HepG2 (cell line): ENCODE measurements around the gene TMEFF1. TPM values are rescaled to one million over a fixed set of nuclear protein-coding genes. Genes with fewer than 3 reads are reported as not detected.

ENCODE experiments used
- HNRNPUL1 ChIP-seq: fragments of 200-400 bp; formaldehyde crosslinking; IDR thresholded peaks from 2 replicates; pipeline ENCODE4 v1.6.1; 2017; ENCODE audit warnings: low read depth, mild to moderate bottlenecking, low read length, moderate library complexity
- HOXA9 ChIP-seq: sonication (generic); formaldehyde crosslinking; IDR thresholded peaks from 2 replicates; pipeline ENCODE4 v1.8.1; 2022; ENCODE audit warnings: missing genetic modification reagents, mild to moderate bottlenecking, moderate library complexity, borderline replicate concordance
- PCBP1 ChIP-seq: fragments of 200-400 bp; formaldehyde crosslinking; IDR thresholded peaks from 2 replicates; pipeline ENCODE4 v1.6.1; 2017; ENCODE audit warnings: mild to moderate bottlenecking, low read depth, low read length, borderline replicate concordance
- PHF20 ChIP-seq: sonication (generic); formaldehyde crosslinking; IDR thresholded peaks from 2 replicates; pipeline ENCODE4 v1.5.0; 2020; ENCODE audit warnings: mild to moderate bottlenecking, missing genetic modification reagents
- RARA ChIP-seq: IDR thresholded peaks from 2 replicates; pipeline ENCODE4 v1.6.1; 2016; ENCODE audit warnings: missing genetic modification reagents, missing compliant biosample characterization
- ZBTB7B ChIP-seq: sonication (generic); formaldehyde crosslinking; IDR thresholded peaks from 2 replicates; pipeline ENCODE4 v1.4.0; 2020; ENCODE audit warnings: missing genetic modification reagents
- ZFP36L1 ChIP-seq: sonication (generic); formaldehyde crosslinking; IDR thresholded peaks from 2 replicates; pipeline ENCODE4 v1.8.0; 2022; ENCODE audit warnings: mild to moderate bottlenecking, missing genetic modification reagents, moderate library complexity
- ZNF577 ChIP-seq: sonication (generic); formaldehyde crosslinking; IDR thresholded peaks from 2 replicates; pipeline ENCODE4 v1.4.0; 2020; ENCODE audit warnings: mild to moderate bottlenecking, low read depth, missing genetic modification reagents, borderline replicate concordance
- ZNF737 ChIP-seq: sonication (generic); formaldehyde crosslinking; IDR thresholded peaks from 2 replicates; pipeline ENCODE4 v1.5.0; 2020; ENCODE audit warnings: missing genetic modification reagents, mild to moderate bottlenecking, borderline replicate concordance
- polyA plus RNA-seq, 8 experiments: library from polyadenylated mRNA; depleted of rRNA in 3 of 8; stranded (reverse) in 7 of 8; unstranded in 1 of 8; fragments of >200 nt; fragmentation: Illumina TruSeq in 4 of 8; extraction: Trizol in 4 of 8; gene quantifications; 2 replicates each; pipeline versions ENCODE4 v1.2.1 to v1.2.3, GENCODE V29; 2011 to 2016; ENCODE audit warnings: low read depth in 4 of 8, missing spikeins in 1 of 8, mixed read lengths in 1 of 8; ENCODE audit not compliant: insufficient read depth in 1 of 8
- total RNA-seq, 5 experiments: library from RNA; depleted of rRNA; stranded (reverse); fragments of >200 nt; fragmentation: Illumina TruSeq; extraction: Trizol; gene quantifications; 2 replicates each; pipeline ENCODE4 v1.2.3, GENCODE V29; 2016; ENCODE audit warnings: low read depth in 1 of 5
- TF ChIP-seq, protein P1 (sequence below): sonication (generic); formaldehyde crosslinking; IDR thresholded peaks from 2 replicates; pipeline ENCODE4 v1.4.0; 2020; ENCODE audit warnings: missing genetic modification reagents
- TF ChIP-seq, protein P2 (sequence below): IDR thresholded peaks from 2 replicates; pipeline ENCODE4 v1.6.1; 2016; ENCODE audit warnings: low read depth, missing genetic modification reagents, missing compliant biosample characterization
- TF ChIP-seq, protein P3 (sequence below): sonication (generic); formaldehyde crosslinking; IDR thresholded peaks from 2 replicates; pipeline ENCODE4 v1.4.0; 2020; ENCODE audit warnings: missing genetic modification reagents, borderline replicate concordance
- TF ChIP-seq, protein P4 (sequence below): sonication (generic); formaldehyde crosslinking; IDR thresholded peaks from 2 replicates; pipeline ENCODE4 v1.9.0; 2022; ENCODE audit warnings: missing genetic modification reagents, mild to moderate bottlenecking, borderline replicate concordance

Gene TMEFF1
- total and polyA plus RNA-seq, 2 of the 13 experiments (the other 11 are each of a cell fraction or from before 2014, with no cell fraction given), result 0.87 to 1.9 TPM

DNA sequence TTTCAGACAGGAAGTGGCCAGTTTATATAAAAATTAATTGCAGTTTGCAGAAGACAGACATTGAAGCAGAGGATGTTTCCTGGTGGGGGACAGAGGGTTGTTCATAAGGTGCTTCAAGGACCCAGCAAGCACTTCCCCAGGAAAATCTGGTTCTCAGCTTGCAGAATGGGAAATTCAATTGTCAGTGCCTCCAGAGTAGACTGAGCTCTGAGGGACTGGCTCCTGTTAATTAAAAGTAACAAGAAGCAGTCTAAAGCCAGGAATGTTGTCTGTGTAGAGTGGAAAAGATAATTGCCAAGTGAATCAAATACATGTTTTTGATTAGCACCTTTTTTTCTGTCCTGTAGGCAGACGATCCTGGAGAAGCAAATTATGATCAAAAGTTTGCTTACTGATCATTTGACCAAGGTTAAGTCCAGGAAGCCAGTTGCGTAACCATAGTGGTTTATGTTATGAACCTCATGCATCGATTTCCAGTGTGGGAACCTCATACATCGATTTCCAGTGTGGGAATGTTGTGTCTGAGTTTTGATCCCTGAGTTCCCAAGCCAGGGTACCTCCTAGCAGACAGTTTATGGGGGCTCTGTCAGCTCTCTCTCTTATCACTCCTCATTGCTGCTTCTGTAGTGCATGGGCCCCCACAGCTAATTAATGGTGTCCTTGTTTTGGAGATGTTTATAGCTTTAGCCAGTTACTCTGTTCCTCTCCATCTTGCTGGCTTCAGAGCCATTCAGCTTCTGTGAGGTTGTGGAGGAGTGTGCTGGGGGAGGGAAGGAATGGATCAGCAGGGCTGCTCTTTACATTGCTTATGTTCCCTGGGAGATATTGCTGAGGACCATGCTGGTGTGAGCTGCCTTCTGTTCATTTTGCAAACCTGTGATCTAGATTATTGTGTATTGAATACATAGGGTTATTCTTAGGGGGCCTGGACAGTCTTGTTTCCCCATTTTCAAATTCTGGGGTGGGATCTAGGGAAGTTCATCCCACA, 28.9 kb upstream of the TMEFF1 start (continued):
- TF ChIP-seq, protein P1, sequence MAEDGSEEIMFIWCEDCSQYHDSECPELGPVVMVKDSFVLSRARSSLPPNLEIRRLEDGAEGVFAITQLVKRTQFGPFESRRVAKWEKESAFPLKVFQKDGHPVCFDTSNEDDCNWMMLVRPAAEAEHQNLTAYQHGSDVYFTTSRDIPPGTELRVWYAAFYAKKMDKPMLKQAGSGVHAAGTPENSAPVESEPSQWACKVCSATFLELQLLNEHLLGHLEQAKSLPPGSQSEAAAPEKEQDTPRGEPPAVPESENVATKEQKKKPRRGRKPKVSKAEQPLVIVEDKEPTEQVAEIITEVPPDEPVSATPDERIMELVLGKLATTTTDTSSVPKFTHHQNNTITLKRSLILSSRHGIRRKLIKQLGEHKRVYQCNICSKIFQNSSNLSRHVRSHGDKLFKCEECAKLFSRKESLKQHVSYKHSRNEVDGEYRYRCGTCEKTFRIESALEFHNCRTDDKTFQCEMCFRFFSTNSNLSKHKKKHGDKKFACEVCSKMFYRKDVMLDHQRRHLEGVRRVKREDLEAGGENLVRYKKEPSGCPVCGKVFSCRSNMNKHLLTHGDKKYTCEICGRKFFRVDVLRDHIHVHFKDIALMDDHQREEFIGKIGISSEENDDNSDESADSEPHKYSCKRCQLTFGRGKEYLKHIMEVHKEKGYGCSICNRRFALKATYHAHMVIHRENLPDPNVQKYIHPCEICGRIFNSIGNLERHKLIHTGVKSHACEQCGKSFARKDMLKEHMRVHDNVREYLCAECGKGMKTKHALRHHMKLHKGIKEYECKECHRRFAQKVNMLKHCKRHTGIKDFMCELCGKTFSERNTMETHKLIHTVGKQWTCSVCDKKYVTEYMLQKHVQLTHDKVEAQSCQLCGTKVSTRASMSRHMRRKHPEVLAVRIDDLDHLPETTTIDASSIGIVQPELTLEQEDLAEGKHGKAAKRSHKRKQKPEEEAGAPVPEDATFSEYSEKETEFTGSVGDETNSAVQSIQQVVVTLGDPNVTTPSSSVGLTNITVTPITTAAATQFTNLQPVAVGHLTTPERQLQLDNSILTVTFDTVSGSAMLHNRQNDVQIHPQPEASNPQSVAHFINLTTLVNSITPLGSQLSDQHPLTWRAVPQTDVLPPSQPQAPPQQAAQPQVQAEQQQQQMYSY, result no peak
- TF ChIP-seq, protein P2, sequence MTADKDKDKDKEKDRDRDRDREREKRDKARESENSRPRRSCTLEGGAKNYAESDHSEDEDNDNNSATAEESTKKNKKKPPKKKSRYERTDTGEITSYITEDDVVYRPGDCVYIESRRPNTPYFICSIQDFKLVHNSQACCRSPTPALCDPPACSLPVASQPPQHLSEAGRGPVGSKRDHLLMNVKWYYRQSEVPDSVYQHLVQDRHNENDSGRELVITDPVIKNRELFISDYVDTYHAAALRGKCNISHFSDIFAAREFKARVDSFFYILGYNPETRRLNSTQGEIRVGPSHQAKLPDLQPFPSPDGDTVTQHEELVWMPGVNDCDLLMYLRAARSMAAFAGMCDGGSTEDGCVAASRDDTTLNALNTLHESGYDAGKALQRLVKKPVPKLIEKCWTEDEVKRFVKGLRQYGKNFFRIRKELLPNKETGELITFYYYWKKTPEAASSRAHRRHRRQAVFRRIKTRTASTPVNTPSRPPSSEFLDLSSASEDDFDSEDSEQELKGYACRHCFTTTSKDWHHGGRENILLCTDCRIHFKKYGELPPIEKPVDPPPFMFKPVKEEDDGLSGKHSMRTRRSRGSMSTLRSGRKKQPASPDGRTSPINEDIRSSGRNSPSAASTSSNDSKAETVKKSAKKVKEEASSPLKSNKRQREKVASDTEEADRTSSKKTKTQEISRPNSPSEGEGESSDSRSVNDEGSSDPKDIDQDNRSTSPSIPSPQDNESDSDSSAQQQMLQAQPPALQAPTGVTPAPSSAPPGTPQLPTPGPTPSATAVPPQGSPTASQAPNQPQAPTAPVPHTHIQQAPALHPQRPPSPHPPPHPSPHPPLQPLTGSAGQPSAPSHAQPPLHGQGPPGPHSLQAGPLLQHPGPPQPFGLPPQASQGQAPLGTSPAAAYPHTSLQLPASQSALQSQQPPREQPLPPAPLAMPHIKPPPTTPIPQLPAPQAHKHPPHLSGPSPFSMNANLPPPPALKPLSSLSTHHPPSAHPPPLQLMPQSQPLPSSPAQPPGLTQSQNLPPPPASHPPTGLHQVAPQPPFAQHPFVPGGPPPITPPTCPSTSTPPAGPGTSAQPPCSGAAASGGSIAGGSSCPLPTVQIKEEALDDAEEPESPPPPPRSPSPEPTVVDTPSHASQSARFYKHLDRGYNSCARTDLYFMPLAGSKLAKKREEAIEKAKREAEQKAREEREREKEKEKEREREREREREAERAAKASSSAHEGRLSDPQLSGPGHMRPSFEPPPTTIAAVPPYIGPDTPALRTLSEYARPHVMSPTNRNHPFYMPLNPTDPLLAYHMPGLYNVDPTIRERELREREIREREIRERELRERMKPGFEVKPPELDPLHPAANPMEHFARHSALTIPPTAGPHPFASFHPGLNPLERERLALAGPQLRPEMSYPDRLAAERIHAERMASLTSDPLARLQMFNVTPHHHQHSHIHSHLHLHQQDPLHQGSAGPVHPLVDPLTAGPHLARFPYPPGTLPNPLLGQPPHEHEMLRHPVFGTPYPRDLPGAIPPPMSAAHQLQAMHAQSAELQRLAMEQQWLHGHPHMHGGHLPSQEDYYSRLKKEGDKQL (CRISPR knock-in tag), result 0 out of 2 replicates have a peak, but pooled peaks have one; percentile 36
- TF ChIP-seq ZBTB7B (CRISPR knock-in tag), result no peak
- TF ChIP-seq ZFP36L1 (CRISPR knock-in tag), result no peak
- no peak for TF ChIP-seq HNRNPUL1
- no peak for TF ChIP-seq PHF20
- peak; percentile 90 for TF ChIP-seq RARA (CRISPR knock-in tag)
- TF ChIP-seq, protein P3, sequence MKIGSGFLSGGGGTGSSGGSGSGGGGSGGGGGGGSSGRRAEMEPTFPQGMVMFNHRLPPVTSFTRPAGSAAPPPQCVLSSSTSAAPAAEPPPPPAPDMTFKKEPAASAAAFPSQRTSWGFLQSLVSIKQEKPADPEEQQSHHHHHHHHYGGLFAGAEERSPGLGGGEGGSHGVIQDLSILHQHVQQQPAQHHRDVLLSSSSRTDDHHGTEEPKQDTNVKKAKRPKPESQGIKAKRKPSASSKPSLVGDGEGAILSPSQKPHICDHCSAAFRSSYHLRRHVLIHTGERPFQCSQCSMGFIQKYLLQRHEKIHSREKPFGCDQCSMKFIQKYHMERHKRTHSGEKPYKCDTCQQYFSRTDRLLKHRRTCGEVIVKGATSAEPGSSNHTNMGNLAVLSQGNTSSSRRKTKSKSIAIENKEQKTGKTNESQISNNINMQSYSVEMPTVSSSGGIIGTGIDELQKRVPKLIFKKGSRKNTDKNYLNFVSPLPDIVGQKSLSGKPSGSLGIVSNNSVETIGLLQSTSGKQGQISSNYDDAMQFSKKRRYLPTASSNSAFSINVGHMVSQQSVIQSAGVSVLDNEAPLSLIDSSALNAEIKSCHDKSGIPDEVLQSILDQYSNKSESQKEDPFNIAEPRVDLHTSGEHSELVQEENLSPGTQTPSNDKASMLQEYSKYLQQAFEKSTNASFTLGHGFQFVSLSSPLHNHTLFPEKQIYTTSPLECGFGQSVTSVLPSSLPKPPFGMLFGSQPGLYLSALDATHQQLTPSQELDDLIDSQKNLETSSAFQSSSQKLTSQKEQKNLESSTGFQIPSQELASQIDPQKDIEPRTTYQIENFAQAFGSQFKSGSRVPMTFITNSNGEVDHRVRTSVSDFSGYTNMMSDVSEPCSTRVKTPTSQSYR (CRISPR knock-in tag), result no peak
- no peak for TF ChIP-seq PCBP1
- TF ChIP-seq, protein P4, sequence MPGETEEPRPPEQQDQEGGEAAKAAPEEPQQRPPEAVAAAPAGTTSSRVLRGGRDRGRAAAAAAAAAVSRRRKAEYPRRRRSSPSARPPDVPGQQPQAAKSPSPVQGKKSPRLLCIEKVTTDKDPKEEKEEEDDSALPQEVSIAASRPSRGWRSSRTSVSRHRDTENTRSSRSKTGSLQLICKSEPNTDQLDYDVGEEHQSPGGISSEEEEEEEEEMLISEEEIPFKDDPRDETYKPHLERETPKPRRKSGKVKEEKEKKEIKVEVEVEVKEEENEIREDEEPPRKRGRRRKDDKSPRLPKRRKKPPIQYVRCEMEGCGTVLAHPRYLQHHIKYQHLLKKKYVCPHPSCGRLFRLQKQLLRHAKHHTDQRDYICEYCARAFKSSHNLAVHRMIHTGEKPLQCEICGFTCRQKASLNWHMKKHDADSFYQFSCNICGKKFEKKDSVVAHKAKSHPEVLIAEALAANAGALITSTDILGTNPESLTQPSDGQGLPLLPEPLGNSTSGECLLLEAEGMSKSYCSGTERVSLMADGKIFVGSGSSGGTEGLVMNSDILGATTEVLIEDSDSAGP (CRISPR knock-in tag), result no peak
- TF ChIP-seq HOXA9 (CRISPR knock-in tag), result no peak
- TF ChIP-seq ZNF737, result no peak
- no peak for TF ChIP-seq ZNF577 (CRISPR knock-in tag)
